Stimulated activated CD4-positive, alpha-beta T cell treated with anti-CD3 and anti-CD28 coated beads, TNF-alpha, amount 100 ng/mL, for 48 hours (primary cell): Measurements from ENCODE around the gene EFNA4.

Experiments used
- DNase-seq, 3 donors: peaks; one replicate each; pipeline ENCODE4 v3.0.0-alpha.2; 2020; ENCODE audit warnings: low read depth in 3 of 3

EFNA4 gene

GRCh38 chr1:155063550-155064110 is at the start of gene EFNA4:
TSS of gene EFNA4 (plus strand) at chr1:155063740. CDS start at chr1:155063824, 84 bp downstream.
- peak; percentile 66 to 83 (median 68) for DNase-seq

GRCh38 chr1:155014709-155015508 is 48.6 kb upstream of the EFNA4 start:
- no peak for DNase-seq

GRCh38 chr1:155015527-155016230 is 47.9 kb upstream of the EFNA4 start:
- no peak for DNase-seq

GRCh38 chr1:155016231-155016831 is 47.2 kb upstream of the EFNA4 start:
- no peak for DNase-seq

- DNase-seq, result peak; percentile 87 to 91 (median 91)
These were observed 46.2 kb upstream of the EFNA4 start for GRCh38 chr1:155017041-155017945.

GRCh38 chr1:155017946-155018316 is 45.6 kb upstream of the EFNA4 start:
- no peak for DNase-seq

- no peak for DNase-seq
These were observed 44.8 kb upstream of the EFNA4 start for GRCh38 chr1:155018617-155019348.

GRCh38 chr1:155019377-155020245 is 43.9 kb upstream of the EFNA4 start:
- no peak for DNase-seq

- no peak for DNase-seq
These were observed 41.2 kb upstream of the EFNA4 start for GRCh38 chr1:155022136-155022926.

- no peak for DNase-seq
These were observed 40.7 kb upstream of the EFNA4 start for GRCh38 chr1:155022927-155023236.

GRCh38 chr1:155023627-155024026 is 39.9 kb upstream of the EFNA4 start:
- no peak for DNase-seq

- DNase-seq, result no peak
These were observed 39.2 kb upstream of the EFNA4 start for GRCh38 chr1:155024315-155024714.

GRCh38 chr1:155026154-155026553 is 37.4 kb upstream of the EFNA4 start:
- no peak for DNase-seq

- no peak for DNase-seq
These were observed 37.0 kb upstream of the EFNA4 start for GRCh38 chr1:155026588-155026987.

GRCh38 chr1:155029513-155030242 is 33.9 kb upstream of the EFNA4 start:
- no peak for DNase-seq

GRCh38 chr1:155030243-155030795 is 33.2 kb upstream of the EFNA4 start:
- no peak for DNase-seq

GRCh38 chr1:155030899-155031298 is 32.6 kb upstream of the EFNA4 start:
- DNase-seq, result no peak

GRCh38 chr1:155032886-155033285 is 30.7 kb upstream of the EFNA4 start:
- no peak for DNase-seq
